ENCODE results near the gene ACACB.

The ACACB gene

DNA sequence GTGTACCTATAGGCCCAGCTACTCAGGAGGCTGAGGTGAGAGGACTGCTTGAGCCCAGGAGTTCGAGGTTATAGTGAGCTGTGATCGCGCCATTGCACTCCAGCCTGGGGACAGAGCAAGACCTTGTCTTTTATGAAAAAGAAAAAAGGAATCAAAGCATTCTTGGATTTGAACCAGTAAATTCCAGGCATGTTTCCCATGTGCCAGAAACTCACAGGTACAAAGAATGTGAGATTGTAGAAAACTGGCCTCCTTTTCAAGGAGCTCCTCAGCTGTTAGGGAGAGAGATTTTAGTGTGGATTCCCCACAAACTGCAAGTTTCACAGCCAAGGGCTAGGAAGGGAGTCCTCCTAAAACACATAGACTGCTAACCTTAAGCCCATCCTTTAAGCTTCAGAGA is 97.7 kb downstream of the ACACB start:
- no peak for DNase-seq (ENCODE audit: low read depth)

DNA sequence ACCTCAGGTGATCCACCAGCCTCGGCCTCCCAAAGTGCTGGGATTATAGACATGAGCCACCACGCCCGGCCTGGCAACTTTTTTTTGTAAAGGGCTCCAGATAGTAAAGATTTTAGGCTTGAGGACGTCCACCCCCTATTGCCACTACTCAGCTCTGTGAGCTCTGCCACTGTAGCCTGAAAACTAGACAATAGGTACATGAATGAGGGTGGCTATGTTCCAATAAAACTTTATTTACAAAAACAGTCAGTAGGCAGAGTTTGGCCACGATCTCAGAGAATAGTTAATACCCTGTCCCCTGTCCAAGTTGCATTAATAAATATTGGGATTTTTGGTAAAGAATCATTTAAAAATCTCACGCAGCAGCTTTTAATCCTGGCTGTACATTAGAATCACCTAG is 102.6 kb downstream of the ACACB start:
- no peak for DNase-seq (ENCODE audit: low read depth)

DNA sequence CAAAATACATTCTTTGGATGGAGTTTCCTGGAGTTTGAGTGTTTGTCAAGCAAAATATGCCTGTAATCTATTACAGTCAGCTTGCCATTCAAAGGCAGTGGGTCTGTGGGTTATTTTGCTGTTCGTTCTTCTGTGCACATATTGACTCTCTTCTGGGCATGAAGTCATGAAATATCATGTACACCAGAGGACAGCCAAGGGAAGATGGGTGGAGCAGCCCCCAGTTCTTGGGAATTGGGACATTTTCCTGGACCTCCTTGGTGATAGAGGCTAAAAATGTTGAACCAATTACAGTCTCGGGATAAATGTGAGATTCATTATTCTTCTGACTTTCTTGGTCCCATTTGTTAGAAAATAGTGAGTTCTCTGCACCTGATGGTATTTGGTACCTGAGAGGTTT is 103.6 kb downstream of the ACACB start:
- no peak for DNase-seq (ENCODE audit: low read depth)

DNA sequence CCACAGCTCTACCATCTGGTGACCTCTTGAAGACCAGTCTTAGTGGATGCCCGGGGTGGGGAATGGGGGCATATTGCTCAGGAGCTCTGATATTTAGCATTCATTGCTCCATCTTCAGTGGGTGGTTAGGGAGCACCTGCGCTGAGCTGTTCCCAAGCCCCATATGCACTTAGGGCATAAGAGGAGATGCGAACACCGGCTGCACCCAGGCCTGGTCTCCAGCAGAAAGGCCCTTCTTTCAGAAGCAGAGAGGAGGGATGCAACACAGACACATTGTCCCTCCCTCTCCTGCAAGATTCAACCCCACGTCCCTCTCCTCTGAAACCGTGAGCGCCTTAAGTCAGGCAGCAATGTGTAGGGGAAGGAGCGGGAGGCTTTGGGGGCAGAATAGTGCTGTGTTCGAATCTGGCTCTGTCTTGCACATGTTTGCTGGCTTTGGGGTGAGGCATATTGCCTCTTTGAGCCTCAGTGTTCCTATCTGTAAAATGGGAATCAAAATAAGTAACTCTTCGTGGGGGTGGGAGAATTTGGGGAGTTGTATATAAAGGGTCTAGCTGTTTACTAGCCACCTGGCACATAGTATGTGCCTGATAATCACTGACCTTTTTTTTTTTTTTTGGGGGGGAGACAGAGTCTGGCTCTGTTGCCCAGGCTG is 105.0 kb downstream of the ACACB start:
- no peak for DNase-seq (ENCODE audit: low read depth)

DNA sequence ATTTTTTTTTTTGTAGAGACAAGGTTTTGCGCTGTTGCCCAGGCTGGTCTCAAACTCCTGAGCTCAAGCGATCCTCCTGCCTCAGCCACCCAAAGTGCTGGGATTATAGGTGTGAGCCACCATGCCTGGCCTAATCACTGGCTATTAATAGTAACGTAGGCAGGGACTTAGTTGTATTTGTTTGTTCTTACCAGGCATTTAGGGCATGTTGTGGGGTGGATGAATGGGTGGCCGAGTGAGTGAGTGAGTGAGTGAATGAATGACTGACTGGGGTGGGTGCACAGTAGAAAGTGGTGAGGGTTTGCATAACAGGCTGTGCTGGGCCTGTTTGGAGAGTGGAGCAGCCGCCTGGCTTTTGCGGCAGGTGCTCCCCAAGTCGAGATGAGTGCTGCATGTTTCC is 105.7 kb downstream of the ACACB start:
- DNase-seq (ENCODE audit: low read depth) = no peak

DNA sequence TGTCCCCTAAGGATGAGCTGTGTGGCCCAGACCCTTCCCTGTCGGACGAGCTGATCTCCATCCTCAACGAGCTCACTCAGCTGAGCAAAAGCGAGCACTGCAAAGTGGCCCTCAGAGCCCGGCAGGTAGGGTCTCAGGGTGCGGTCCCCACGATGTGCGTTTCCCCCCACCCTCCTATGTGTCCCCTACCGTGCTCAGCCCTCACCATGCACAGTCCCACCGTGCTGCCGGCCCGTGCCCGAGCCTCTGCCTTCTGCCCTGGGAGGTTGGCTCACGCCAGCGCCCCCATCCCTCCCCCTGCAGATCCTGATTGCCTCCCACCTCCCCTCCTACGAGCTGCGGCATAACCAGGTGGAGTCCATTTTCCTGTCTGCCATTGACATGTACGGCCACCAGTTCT is 106.1 kb downstream of the ACACB start:
- no peak for DNase-seq (ENCODE audit: low read depth)

DNA sequence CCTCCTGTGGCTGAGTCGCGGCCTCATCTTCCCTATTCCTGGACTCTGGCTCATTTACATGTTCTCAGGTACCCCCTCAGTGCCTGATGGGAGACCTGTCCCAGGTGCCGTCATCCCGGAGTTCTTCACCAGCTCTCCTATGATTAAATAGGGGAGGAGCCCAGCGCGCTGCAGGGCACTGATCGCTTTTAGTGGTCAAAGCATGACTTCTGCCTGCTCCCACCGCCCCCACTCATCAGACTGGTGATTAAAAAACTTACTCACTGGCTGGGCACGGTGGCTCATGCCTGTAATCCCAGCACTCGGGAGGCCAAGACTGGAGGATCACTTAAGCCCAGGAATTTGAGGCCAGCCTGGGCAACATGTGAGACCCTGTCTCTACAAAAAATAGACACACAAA is 106.8 kb downstream of the ACACB start:
- no peak for DNase-seq (ENCODE audit: low read depth)

DNA sequence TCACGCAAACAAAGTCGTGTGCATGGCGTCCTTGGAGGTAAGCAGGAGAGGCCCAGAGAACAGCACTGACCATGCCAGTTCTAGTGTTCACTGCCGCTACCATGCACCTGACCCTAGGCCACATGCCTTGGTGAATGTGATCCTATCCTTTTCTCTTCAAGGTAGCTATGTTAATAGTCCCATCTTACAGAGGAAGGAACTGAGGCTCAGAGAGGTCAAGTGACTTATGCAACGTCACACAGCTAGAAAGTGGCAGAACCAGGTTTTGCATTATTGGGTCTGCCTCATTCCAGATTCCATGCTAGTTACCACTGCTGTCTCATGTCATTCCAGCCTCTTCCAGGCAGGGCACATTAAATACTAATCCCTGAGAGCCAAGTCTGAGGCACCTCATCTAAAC is 107.5 kb downstream of the ACACB start:
- DNase-seq (ENCODE audit: low read depth) = no peak

DNA sequence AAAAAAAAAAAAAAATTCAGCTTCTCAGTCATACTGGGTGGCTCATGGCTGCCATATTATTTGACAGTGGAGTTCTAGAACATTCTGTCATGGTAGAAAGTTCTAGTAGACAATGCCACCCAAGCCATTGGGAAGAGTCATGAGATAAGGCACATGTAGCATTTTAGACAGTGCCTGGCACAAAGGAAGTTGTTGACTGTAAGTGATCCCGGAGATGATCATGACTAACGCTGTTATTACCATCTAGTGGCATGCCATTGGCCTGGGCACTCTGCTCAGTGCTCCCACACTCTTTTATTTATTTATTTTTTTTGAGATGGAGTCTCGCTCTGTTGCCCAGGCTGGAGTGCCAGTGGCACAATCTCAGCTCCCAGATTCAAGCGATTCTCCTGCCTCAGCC is 112.3 kb downstream of the ACACB start:
- no peak for DNase-seq (ENCODE audit: low read depth)

DNA sequence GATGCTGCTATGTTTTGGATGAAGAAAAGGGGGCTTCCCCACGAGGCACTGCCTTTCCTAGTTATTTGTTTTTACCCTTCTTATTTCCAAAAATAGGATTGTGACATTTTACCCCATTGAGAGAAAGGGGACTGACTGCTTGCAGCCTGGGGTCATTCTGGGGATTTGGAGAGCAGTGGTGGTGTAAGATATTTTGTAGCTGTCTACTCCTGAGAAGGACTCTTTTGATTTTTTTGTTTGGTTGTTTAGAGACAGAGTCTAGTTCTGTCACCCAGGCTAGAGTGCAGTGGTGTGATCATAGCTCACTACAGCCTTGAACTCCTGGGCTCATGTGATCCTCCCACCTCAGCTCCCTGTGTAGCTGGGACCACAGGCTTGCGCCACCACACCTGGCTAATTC is 113.8 kb downstream of the ACACB start:
- no peak for DNase-seq (ENCODE audit: low read depth)

DNA sequence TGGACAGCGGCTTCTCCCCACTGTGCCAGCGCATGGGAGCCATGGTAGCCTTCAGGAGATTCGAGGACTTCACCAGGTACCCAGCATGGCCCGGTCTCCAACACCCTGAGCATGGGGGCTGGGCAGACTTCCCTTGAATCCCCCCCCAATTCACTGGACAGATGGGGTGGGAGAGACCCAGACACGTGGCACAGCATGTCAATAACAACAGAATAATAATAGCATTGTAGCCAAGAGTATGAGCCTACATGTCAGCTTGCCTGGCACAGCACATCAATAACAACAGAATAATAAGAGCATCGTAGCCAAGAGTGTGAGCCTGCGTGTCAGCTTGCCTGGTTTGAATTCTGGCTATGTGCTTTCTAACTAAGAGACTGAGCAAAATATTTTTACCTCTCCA is 116.3 kb downstream of the ACACB start:
- no peak for DNase-seq (ENCODE audit: low read depth)

DNA sequence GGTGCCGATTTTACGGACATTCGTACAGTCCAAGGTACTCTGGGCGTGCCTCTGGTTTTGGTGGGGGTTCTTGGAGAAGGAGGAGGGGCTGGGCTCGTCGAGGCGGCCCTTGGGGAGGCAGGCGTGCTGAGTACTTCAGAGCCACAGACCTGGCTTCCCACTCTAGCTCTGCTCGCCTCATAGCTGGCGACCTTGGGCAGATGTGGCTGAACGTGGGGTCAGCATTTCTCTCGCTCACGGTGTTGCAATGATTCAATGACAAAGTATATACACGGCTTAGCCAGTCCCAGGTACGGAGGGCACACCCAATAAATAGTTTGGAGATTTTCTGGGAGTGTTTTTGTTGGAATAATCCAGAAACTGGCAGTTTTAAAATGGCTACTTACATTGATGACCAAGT is 117.6 kb downstream of the ACACB start:
- no peak for DNase-seq (ENCODE audit: low read depth)

DNA sequence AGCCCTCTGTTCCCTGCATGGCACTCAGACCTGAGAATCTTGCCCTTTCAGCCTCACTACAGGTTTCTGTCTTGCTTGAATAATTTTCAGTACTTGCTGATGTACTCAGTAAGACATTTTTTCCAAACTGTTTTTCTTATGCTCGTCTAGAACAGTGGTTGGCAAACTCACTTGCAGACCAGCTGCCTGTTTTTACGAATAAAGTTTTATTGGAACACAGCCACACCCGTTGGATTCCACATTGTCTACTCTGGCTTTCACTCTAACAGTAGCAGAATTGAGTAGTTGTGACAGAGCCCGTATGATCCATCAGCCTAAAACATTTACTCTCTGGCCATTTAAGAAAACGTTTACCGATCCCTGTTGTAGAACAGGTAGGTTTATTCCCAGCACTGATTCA is 119.9 kb downstream of the ACACB start:
- no peak for DNase-seq (ENCODE audit: low read depth)

DNA sequence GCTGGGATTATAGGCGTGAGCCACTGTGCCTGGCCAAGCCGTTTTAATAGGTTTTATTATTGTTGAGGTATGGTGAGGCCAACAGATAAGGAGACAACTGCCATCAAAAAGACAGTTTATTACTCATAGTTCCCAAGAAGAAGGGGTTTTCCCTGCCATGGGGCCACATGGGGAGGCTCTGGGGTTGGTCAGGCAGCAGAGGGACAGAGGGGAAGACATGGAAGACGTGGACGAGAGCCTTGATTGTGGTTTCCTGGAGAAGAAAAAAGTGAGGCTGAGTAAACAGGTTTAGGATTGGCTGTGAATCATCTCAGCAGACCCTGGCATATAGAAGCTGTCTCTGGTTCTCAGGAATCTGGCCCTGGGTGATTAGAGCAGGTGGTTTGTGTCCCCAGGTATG is 122.8 kb downstream of the ACACB start:
- DNase-seq (ENCODE audit: low read depth) = no peak

DNA sequence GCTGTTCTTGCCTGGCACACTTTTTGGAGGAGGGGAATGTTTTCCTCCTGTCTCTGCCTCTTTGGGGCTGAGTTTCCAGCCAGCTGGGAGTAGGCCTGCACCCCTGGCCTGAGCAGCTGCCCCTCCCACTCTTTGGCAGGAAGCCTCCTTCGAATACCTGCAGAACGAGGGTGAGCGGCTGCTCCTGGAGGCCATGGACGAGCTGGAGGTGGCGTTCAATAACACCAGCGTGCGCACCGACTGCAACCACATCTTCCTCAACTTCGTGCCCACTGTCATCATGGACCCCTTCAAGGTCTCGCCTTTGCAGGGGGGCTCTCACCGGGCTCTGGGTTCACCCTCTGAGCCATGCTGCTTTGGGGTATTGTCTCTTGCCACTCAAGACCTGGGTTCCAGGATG is 123.3 kb downstream of the ACACB start:
- DNase-seq (ENCODE audit: low read depth) = no peak

DNA sequence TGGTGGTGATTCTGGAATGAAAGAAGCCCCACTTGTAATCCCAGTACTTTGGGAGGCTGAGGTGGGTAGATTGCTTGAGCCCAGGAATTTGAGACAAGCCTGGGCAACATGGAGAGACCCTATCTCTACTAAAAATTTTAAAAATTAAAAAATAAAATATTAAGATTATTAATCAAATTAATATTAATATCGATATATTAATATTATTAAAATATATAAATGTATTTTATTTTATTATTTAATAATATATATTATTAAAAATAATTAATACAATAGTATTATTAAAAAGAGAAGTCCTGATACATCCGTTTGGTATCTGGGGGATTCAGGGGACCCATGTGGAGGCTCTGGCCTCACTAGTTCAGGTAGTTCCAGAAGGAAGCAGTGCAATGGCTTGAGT is 124.0 kb downstream of the ACACB start:
- no peak for DNase-seq (ENCODE audit: low read depth)

DNA sequence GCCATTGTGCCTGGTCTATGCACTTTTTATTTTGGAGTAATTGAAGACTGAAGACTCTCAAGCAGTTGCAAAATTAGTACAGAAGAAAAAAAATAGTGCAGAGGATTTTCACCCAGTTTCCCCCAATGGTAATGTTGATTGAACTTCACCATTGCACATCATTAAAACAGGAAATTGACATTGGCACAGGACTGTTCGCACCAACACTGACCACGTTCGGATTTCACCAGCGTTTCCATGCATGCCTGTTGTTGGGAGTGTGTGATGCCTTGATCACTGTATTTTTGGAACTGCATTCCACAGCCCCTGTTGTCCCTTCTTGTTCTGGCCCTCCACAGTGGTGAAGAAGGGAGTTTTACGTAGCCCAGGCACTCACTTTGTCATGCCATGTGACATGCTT is 125.5 kb downstream of the ACACB start:
- DNase-seq (ENCODE audit: low read depth) = no peak

DNA sequence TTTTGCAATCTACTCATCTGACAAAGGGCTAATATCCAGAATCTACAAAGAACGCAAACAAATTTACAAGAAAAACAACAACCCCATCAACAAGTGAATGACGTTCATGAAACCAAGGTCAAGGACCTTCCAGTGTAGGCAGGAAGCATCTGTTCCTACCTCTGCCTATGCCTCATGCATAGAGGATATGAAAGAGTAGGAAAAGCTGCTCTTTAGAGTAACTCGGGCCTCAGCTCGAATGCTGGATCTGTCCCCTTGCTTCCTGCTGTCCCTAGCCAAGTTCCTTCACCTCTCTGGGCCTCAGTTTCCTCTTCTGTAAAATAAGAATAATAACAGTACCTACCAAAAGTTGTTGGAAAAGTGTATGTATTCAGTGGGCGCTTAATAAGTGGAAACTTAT is 127.7 kb downstream of the ACACB start:
- no peak for DNase-seq (ENCODE audit: low read depth)

DNA sequence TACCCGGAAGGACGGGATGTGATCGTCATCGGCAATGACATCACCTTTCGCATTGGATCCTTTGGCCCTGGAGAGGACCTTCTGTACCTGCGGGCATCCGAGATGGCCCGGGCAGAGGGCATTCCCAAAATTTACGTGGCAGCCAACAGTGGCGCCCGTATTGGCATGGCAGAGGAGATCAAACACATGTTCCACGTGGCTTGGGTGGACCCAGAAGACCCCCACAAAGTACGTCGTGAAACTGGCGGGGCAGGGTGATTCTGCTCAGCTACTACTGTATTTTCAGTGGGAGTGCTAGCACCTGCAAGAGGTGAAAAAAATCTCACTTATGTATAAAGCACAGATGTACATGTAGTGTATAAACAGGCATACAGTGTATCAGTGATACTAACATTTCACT is 129.8 kb downstream of the ACACB start:
- no peak for DNase-seq (ENCODE audit: low read depth)

DNA sequence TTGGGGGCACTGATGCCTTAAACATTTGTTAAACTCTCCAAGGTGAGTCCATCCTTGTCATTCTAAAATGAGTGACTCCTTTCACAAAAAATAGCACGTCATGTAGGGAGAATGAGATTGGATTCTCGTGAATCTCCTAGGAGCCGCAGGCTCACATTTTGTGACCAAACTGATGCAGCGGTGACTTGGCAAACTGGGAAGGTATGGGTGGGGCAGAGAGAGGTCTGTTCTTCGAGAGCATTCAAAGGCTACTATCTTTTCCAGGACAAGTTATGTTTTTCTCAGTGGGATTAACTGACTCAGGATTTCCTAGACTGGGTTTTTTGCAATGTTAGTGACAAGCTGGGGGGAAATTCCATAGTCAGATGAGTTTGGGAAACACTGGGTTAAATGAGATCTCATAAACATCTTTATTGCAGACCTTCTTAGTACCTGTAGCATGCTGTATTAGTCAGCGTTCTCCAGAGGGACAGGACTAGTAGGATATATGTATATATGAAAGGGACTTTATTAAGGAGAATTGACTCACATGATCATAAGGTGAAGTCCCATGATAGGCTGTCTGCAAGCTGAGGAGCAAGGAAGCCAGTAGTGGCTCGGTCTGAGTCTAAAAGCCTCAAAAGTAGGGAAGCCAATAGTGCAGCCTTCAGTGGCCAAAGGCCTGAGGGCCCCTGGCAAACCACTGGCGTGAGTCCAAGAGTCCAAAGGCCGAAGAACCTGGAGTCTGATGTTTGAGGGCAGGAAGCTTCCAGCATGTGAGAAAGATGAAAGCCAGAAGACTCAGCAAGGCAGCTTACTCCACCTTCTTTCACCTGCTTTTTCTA is 131.7 kb downstream of the ACACB start:
- no peak for DNase-seq (ENCODE audit: low read depth)

DNA sequence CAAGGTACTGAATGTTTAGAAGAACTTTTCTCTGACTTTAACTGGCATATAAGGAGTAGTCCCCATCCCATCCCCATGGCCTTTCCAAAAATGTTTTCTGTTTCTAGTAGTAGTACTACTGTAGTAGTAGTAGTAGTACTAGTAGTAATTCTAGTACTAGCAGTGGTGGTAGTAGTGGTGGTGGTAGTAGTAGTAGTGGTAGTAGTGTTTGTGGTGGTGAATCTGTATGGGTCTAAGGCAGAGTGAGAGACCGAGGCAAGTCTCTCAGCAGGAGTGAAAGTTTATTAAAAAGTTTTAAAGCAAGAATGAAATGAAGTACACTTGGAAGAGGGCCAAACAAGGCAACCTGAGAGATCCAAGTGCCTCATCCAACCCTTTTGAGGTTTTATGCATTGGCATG is 134.1 kb downstream of the ACACB start:
- DNase-seq (ENCODE audit: low read depth) = no peak

DNA sequence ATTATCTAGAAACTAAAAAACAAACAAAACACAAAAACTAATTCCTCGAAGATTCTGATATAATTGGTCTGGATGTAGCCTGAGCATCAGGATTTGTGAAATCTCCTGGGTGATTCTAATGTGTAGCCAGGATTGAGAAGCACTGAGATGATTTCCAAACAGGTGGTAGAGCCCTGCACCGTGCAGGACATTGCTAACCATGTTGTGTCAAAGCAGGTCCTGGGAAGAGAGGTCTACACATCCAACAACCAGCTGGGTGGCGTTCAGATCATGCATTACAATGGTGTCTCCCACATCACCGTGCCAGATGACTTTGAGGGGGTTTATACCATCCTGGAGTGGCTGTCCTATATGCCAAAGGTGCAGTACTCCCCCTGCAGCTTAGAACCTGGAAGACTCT is 136.4 kb downstream of the ACACB start:
- DNase-seq (ENCODE audit: low read depth) = no peak

DNA sequence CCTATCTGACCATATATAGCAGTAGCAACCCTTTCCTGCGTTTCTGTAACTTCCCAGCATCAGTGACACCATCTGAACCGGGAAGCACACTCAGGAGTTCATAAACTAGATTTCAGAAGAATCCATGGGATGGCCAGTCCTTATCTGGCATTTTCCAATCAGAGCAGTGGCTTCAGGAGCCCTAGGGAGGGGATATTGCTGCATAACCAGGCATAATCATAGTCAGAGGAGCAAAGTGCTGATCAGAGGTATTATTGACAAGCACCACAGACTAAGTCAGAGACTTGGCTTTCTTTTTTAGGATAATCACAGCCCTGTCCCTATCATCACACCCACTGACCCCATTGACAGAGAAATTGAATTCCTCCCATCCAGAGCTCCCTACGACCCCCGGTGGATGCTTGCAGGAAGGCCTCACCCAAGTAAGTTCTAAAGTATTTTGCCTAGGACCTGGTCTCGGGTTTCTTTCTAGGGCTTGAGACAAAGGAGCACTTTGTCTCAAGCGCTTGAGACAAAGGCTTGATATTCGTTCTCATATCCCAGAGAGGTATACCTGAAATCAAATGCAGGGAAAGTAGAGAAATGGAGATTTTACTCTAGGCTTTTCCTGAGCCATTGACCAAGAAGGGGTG is 137.6 kb downstream of the ACACB start:
- no peak for DNase-seq (ENCODE audit: low read depth)

DNA sequence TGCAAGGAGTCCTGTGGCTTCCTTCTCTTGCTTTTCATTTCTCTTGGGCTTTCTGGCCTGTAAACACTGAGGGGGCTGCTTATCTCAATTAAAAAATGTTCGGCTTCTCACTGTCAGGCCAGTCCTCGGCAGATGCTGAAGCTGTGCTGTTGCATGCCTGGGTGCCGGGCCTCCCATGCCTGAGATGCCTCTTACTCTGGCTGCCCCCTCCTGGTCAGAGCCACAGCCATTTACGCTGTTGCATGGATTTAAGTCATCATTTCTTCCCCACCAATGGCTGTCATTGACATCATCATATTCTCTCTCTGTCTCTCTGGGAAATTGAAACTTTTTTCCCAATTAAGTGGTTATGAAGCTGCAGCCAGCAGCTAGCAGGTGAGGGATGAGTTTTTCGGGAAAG is 139.0 kb downstream of the ACACB start:
- DNase-seq (ENCODE audit: low read depth) = no peak
